ENCODE measurements around the gene SH3PXD2A. TPM values are rescaled to one million over a fixed set of nuclear protein-coding genes. Genes with fewer than 3 reads are reported as not detected.
A peak's percentile ranks its signal among the peaks of the same experiment; 100 is the strongest.

SH3PXD2A gene
- total and polyA plus RNA-seq, 2 experiments from 2014 or later = 1.8 to 5.0 TPM

DNA sequence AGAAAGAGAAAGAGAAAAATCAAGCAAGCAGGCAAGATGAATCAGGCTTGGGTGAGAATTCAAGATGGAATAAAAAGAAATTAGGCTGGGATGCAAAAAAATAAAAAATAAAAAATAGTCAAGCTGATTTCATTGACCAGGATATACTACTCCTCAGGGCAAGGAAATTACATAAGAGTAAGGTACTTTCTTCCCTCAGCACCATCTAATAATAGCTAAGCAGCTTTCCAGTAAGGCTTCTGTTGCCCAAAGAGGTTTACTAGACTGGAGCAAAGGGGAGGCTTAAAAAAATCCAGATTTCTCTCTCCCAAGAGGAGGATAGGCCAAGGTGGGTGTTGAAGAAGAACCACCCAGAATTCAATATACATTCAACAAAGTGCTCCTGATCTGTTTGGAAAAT is 268.3 kb downstream of the SH3PXD2A start:
- no peaks in the 10 kb centered on the region for H3F3A ChIP-seq (replicated peaks; ENCODE audit: low read depth)
- no peaks in the 10 kb centered on the region for H3K79me2 ChIP-seq (replicated peaks; ENCODE audit: insufficient read depth)
- no peak overlapping the region for H3K27ac Mint-ChIP-seq
- H3K27me3 ChIP-seq (ENCODE audit: insufficient read depth) = peaks cover 37% of the 10 kb centered on the region
- peaks cover 12% of the 10 kb centered on the region for H3K9me3 Mint-ChIP-seq
- ATAC-seq (no peak), DNase-seq (ENCODE audit: low spot score) (no peak)
- H3K9me2 ChIP-seq (ENCODE audit: insufficient read depth) = peaks cover 5% of the 10 kb centered on the region; the same call in 1 of the 2 replicates
- H4K20me1 ChIP-seq (replicated peaks; ENCODE audit: insufficient read depth) = no peaks in the 10 kb centered on the region
- TF ChIP-seq ZNF331 (CRISPR knock-in tag; IDR thresholded peaks at IDR 0.05; ENCODE audit: low read depth) (no peak), EZH2phosphoT487 (IDR thresholded peaks at IDR 0.05; ENCODE audit: unreplicated experiment) (no peak), JUNB (IDR thresholded peaks at IDR 0.05; ENCODE audit: unreplicated experiment) (no peak), NANOG (IDR thresholded peaks at IDR 0.05; ENCODE audit: borderline replicate concordance) (no peak)
- H3K4me3 Mint-ChIP-seq = no peak overlapping the region
- no peaks in the 10 kb centered on the region for H3K4me1 ChIP-seq (ENCODE audit: insufficient read depth)
- no peak overlapping the region for H3K4me3 ChIP-seq
- H3K4me1 Mint-ChIP-seq = peaks cover 2% of the 10 kb centered on the region; the same call in 1 of the 3 replicates
- no peaks in the 10 kb centered on the region for H3K36me3 ChIP-seq (ENCODE audit: insufficient read depth)
- H2AFZ ChIP-seq = no peak overlapping the region
- H3K27ac ChIP-seq (ENCODE audit: low read depth) = no peak overlapping the region
- H3K4me2 ChIP-seq = no peak overlapping the region
- peaks cover 3% of the 10 kb centered on the region; the same call in 1 of the 3 replicates for H3K36me3 Mint-ChIP-seq (ENCODE audit: low read depth)
- peaks cover 34% of the 10 kb centered on the region for H3K27me3 Mint-ChIP-seq (ENCODE audit: insufficient read depth, low read depth, poor library complexity)

DNA sequence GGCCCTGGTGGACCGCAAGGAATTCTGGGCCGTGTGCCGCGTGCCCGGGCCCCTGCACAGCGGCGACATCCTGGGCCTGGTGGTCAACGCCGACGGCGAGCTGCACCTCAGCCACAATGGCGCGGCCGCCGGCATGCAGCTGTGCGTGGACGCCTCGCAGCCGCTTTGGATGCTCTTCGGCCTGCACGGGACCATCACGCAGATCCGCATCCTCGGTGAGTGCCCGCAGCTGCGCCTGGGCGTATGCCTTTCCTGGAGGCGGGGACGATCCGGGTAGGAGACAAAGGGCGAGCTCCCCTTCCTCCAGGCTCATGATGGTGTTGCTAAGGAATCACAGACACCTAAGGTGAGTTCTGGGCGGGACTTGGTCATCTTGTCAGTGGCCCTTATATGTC is 270.4 kb downstream of the SH3PXD2A start:
- Histone ChIP-seq H3F3A (replicated peaks; ENCODE audit: low read depth) (no peaks in the 10 kb centered on the region), H3K36me3 (ENCODE audit: insufficient read depth) (no peaks in the 10 kb centered on the region), H3K9me2 (ENCODE audit: insufficient read depth) (peaks cover 5% of the 10 kb centered on the region; the same call in 1 of the 2 replicates), H4K20me1 (replicated peaks; ENCODE audit: insufficient read depth) (no peaks in the 10 kb centered on the region), H3K4me3 (peak overlapping the region; percentile 47; the same call in 1 of the 2 replicates), H2AFZ (0 out of 2 replicates have a peak overlapping the region, but pooled peaks have one; percentile 63), H3K27me3 (ENCODE audit: insufficient read depth) (peaks cover 37% of the 10 kb centered on the region), H3K4me2 (0 out of 2 replicates have a peak overlapping the region, but pooled peaks have one; percentile 73), H3K4me1 (ENCODE audit: insufficient read depth) (no peaks in the 10 kb centered on the region), H3K79me2 (replicated peaks; ENCODE audit: insufficient read depth) (no peaks in the 10 kb centered on the region), H3K27ac (ENCODE audit: low read depth) (no peak overlapping the region)
- Mint-ChIP-seq H3K27me3 (ENCODE audit: insufficient read depth, low read depth, poor library complexity) (peaks cover 32% of the 10 kb centered on the region), H3K4me3 (peak overlapping the region; percentile 27; the same call in 1 of the 3 replicates), H3K27ac (no peak overlapping the region), H3K9me3 (peaks cover 12% of the 10 kb centered on the region), H3K4me1 (peaks cover 2% of the 10 kb centered on the region; the same call in 2 of the 3 replicates), H3K36me3 (ENCODE audit: low read depth) (peaks cover 3% of the 10 kb centered on the region; the same call in 1 of the 3 replicates)
- ATAC-seq (no peak; the same call in 2 of the 3 replicates), DNase-seq (ENCODE audit: low spot score) (peak; percentile 21)
- no peak for TF ChIP-seq ZNF114 (CRISPR knock-in tag; IDR thresholded peaks at IDR 0.05)
- TF ChIP-seq CREB1 (CRISPR knock-in tag; IDR thresholded peaks at IDR 0.05; ENCODE audit: low read depth) = no peak
- no peak for TF ChIP-seq NANOG (IDR thresholded peaks at IDR 0.05; ENCODE audit: borderline replicate concordance)
- TF ChIP-seq JUNB (IDR thresholded peaks at IDR 0.05; ENCODE audit: unreplicated experiment) = no peak
- no peak for TF ChIP-seq POLR2AphosphoS5 (IDR thresholded peaks at IDR 0.05; ENCODE audit: low read depth)
- TF ChIP-seq EZH2 (IDR thresholded peaks at IDR 0.05; ENCODE audit: low read depth, unreplicated experiment) = no peak
- no peak for TF ChIP-seq STAT1 (IDR thresholded peaks at IDR 0.05; ENCODE audit: unreplicated experiment)
- no peak for TF ChIP-seq ZNF331 (CRISPR knock-in tag; IDR thresholded peaks at IDR 0.05; ENCODE audit: low read depth)
- TF ChIP-seq, protein P1, sequence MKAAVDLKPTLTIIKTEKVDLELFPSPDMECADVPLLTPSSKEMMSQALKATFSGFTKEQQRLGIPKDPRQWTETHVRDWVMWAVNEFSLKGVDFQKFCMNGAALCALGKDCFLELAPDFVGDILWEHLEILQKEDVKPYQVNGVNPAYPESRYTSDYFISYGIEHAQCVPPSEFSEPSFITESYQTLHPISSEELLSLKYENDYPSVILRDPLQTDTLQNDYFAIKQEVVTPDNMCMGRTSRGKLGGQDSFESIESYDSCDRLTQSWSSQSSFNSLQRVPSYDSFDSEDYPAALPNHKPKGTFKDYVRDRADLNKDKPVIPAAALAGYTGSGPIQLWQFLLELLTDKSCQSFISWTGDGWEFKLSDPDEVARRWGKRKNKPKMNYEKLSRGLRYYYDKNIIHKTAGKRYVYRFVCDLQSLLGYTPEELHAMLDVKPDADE (IDR thresholded peaks at IDR 0.05) = no peak
- no peak for TF ChIP-seq EZH2phosphoT487 (IDR thresholded peaks at IDR 0.05; ENCODE audit: unreplicated experiment)
- TF ChIP-seq, protein P2, sequence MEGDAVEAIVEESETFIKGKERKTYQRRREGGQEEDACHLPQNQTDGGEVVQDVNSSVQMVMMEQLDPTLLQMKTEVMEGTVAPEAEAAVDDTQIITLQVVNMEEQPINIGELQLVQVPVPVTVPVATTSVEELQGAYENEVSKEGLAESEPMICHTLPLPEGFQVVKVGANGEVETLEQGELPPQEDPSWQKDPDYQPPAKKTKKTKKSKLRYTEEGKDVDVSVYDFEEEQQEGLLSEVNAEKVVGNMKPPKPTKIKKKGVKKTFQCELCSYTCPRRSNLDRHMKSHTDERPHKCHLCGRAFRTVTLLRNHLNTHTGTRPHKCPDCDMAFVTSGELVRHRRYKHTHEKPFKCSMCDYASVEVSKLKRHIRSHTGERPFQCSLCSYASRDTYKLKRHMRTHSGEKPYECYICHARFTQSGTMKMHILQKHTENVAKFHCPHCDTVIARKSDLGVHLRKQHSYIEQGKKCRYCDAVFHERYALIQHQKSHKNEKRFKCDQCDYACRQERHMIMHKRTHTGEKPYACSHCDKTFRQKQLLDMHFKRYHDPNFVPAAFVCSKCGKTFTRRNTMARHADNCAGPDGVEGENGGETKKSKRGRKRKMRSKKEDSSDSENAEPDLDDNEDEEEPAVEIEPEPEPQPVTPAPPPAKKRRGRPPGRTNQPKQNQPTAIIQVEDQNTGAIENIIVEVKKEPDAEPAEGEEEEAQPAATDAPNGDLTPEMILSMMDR (conservative IDR thresholded peaks at IDR 0.05; ENCODE audit: low read depth in 2 of 2) = no peak
- TF ChIP-seq, protein P3, sequence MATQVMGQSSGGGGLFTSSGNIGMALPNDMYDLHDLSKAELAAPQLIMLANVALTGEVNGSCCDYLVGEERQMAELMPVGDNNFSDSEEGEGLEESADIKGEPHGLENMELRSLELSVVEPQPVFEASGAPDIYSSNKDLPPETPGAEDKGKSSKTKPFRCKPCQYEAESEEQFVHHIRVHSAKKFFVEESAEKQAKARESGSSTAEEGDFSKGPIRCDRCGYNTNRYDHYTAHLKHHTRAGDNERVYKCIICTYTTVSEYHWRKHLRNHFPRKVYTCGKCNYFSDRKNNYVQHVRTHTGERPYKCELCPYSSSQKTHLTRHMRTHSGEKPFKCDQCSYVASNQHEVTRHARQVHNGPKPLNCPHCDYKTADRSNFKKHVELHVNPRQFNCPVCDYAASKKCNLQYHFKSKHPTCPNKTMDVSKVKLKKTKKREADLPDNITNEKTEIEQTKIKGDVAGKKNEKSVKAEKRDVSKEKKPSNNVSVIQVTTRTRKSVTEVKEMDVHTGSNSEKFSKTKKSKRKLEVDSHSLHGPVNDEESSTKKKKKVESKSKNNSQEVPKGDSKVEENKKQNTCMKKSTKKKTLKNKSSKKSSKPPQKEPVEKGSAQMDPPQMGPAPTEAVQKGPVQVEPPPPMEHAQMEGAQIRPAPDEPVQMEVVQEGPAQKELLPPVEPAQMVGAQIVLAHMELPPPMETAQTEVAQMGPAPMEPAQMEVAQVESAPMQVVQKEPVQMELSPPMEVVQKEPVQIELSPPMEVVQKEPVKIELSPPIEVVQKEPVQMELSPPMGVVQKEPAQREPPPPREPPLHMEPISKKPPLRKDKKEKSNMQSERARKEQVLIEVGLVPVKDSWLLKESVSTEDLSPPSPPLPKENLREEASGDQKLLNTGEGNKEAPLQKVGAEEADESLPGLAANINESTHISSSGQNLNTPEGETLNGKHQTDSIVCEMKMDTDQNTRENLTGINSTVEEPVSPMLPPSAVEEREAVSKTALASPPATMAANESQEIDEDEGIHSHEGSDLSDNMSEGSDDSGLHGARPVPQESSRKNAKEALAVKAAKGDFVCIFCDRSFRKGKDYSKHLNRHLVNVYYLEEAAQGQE (IDR thresholded peaks at IDR 0.05; ENCODE audit: unreplicated experiment) = no peak
